H1 (cell line): ENCODE results near the gene HSD17B3. TPM values are rescaled to one million over a fixed set of nuclear protein-coding genes. Genes with fewer than 3 reads are reported as not detected.

ENCODE experiments used
- BACH1 ChIP-seq: IDR thresholded peaks from 2 replicates; pipeline ENCODE4 v1.6.1; 2012; ENCODE audit warnings: low read length, improper control_type of control experiment
- CEBPB ChIP-seq: IDR thresholded peaks from 2 replicates; pipeline ENCODE4 v1.6.1; 2012; ENCODE audit warnings: low read depth, low read length
- CREB1 ChIP-seq: IDR thresholded peaks from 2 replicates; pipeline ENCODE4 v1.6.1; 2012; ENCODE audit warnings: inconsistent platforms
- CTBP2 ChIP-seq: IDR thresholded peaks from 2 replicates; pipeline ENCODE4 v1.7.0; 2011; ENCODE audit warnings: borderline replicate concordance, mild to moderate bottlenecking, moderate library complexity, mixed read lengths, low read length; ENCODE audit not compliant: insufficient read depth, insufficient read length
- EZH2 ChIP-seq: fragments of 200-600 bp; sonication (generic); IDR thresholded peaks from 2 replicates; pipeline ENCODE4 v1.7.1; 2012; ENCODE audit warnings: low read depth, mild to moderate bottlenecking, moderate library complexity, low read length, inconsistent platforms; ENCODE audit not compliant: severe bottlenecking
- GTF2F1 ChIP-seq: IDR thresholded peaks from 2 replicates; pipeline ENCODE4 v1.6.1; 2012; ENCODE audit warnings: low read depth, low read length, improper control_type of control experiment, borderline replicate concordance
- HDAC6 ChIP-seq: IDR thresholded peaks from one replicate; pipeline ENCODE4 v1.7.1; 2012; ENCODE audit warnings: low read depth, mild to moderate bottlenecking, inconsistent platforms, low read length, moderate library complexity
- JUND ChIP-seq: IDR thresholded peaks from 2 replicates; pipeline ENCODE4 v1.6.1; 2011; ENCODE audit warnings: mild to moderate bottlenecking, improper control_type of control experiment, low read length
- POLR2A ChIP-seq, 2 experiments: IDR thresholded peaks; 1 replicate in 1 of 2; 2 replicates in 1 of 2; pipeline ENCODE4 v1.6.1; 2011; ENCODE audit warnings: low read depth in 2 of 2, low read length in 2 of 2, mild to moderate bottlenecking in 2 of 2; ENCODE audit errors: control extremely low read depth in 1 of 2
- POU5F1 ChIP-seq: IDR thresholded peaks from 2 replicates; pipeline ENCODE4 v1.6.1; 2011; ENCODE audit warnings: low read depth, mild to moderate bottlenecking, low read length, moderate library complexity
- RAD21 ChIP-seq, 2 experiments: IDR thresholded peaks in 1 of 2; conservative IDR thresholded peaks in 1 of 2; 2 replicates each; pipeline ENCODE4 v1.6.1; 2011; ENCODE audit warnings: low read depth in 2 of 2, low read length in 2 of 2, improper control_type of control experiment in 1 of 2, inconsistent platforms in 1 of 2, mild to moderate bottlenecking in 1 of 2, moderate library complexity in 1 of 2
- RNF2 ChIP-seq: fragments of 200-900, 300-1000 bp; sonication (generic); IDR thresholded peaks from 2 replicates; pipeline ENCODE4 v1.7.1; 2016; ENCODE audit warnings: borderline replicate concordance, low read depth, mild to moderate bottlenecking, antibody characterized with exemption, low read length; ENCODE audit not compliant: poor library complexity, severe bottlenecking; ENCODE audit errors: missing control alignments
- RXRA ChIP-seq: IDR thresholded peaks from 2 replicates; pipeline ENCODE4 v1.6.1; 2011; ENCODE audit warnings: low read depth, mild to moderate bottlenecking, low read length, moderate library complexity; ENCODE audit not compliant: insufficient read depth
- SP1 ChIP-seq: IDR thresholded peaks from 2 replicates; pipeline ENCODE4 v1.6.1; 2011; ENCODE audit warnings: low read depth, low read length
- SP2 ChIP-seq: IDR thresholded peaks from 2 replicates; pipeline ENCODE4 v1.6.1; 2012; ENCODE audit warnings: mild to moderate bottlenecking, low read length, inconsistent platforms
- SUZ12 ChIP-seq: fragments of 200-600 bp; sonication (generic); IDR thresholded peaks from 2 replicates; pipeline ENCODE4 v1.6.1; 2012; ENCODE audit warnings: mild to moderate bottlenecking, inconsistent platforms, low read length, moderate library complexity, mixed read lengths
- TBP ChIP-seq: IDR thresholded peaks from 2 replicates; pipeline ENCODE4 v1.6.1; 2011; ENCODE audit warnings: low read depth, low read length, improper control_type of control experiment
- TCF12 ChIP-seq: IDR thresholded peaks from 2 replicates; pipeline ENCODE4 v1.6.1; 2011; ENCODE audit warnings: low read depth, mild to moderate bottlenecking, low read length
- YY1 ChIP-seq: IDR thresholded peaks from 2 replicates; pipeline ENCODE4 v1.6.1; 2011; ENCODE audit warnings: low read depth, mild to moderate bottlenecking, low read length
- polyA plus RNA-seq, 7 experiments: library from polyadenylated mRNA; depleted of rRNA in 3 of 7; stranded (reverse) in 5 of 7; unstranded in 2 of 7; fragments of >200 nt in 5 of 7; fragments of 200-250 nt in 2 of 7; gene quantifications; 1 replicate in 5 of 7; 2 replicates in 1 of 7; 4 replicates in 1 of 7; pipeline versions ENCODE4 v1.2.1 to v1.2.3, GENCODE V29; 2011 to 2013; ENCODE audit warnings: missing spikeins in 2 of 7, mixed read lengths in 2 of 7
- total RNA-seq: library from RNA; stranded (reverse); fragmentation: NEBNext Ultra II Directional; extraction: Animal tissue kit (Norgen Biotek cat#: 25700); gene quantifications from 2 replicates; pipeline ENCODE4 v1.2.1, GENCODE V29; 2021
- TF ChIP-seq, protein P1 (sequence below): IDR thresholded peaks from 2 replicates; pipeline ENCODE4 v1.6.1; 2012; ENCODE audit warnings: inconsistent platforms
- TF ChIP-seq, protein P2 (sequence below): IDR thresholded peaks from 2 replicates; pipeline ENCODE4 v1.6.1; 2011; ENCODE audit warnings: low read length, improper control_type of control experiment
- TF ChIP-seq, protein P3 (sequence below): IDR thresholded peaks from 2 replicates; pipeline ENCODE4 v1.6.1; 2012; ENCODE audit warnings: low read length, inconsistent platforms

HSD17B3 gene
- total and polyA plus RNA-seq, 2 of the 8 experiments (the other 6 are each of a cell fraction or from before 2014, with no cell fraction given) = not detected

DNA sequence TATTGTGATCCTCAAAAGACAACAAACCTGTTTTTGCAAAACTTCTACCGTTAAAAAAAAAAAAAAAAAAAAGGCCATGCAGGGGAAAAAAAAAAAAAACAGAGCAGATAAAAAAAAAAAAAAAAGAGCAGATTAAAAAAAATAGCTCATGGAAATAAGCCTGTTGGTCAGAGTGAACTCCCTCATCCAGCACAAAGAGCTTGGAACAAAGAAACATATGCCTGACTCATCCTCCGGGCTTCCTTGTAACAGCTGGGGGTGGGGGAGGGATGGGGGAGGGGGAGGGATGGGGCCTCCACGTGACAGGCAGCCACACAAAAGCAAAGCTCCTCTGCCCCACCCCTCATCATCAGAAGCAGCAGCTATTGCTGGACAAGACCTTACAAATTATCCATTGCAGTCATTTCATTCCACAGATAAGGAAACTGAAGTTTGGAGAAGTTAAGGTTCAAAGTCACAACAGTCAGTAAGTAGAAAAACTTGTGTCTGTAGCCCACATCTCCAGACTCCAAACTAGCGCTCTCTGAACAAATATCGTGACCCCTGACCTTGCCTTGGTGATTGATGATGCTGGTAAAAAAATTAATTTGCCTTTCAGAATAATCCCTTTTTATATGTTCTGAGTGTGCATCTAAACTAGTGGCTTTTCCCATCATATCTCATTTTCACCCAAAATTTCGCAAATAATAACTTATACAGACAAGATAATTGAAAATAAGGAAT is 42.6 kb upstream of the HSD17B3 start (continued):
- TF ChIP-seq HDAC6 = no peak
- TF ChIP-seq CEBPB = no peak
- TF ChIP-seq GTF2F1 = no peak
- no peak for TF ChIP-seq SUZ12
- TF ChIP-seq, protein P1, sequence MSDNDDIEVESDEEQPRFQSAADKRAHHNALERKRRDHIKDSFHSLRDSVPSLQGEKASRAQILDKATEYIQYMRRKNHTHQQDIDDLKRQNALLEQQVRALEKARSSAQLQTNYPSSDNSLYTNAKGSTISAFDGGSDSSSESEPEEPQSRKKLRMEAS = peak; percentile 30
- TF ChIP-seq TBP = 0 out of 2 replicates have a peak, but pooled peaks have one; percentile 9
- no peak for TF ChIP-seq TCF12
- peak; percentile 72 for TF ChIP-seq JUND
- TF ChIP-seq, protein P2, sequence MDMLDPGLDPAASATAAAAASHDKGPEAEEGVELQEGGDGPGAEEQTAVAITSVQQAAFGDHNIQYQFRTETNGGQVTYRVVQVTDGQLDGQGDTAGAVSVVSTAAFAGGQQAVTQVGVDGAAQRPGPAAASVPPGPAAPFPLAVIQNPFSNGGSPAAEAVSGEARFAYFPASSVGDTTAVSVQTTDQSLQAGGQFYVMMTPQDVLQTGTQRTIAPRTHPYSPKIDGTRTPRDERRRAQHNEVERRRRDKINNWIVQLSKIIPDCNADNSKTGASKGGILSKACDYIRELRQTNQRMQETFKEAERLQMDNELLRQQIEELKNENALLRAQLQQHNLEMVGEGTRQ = peak; percentile 60; the same call in 1 of the 2 replicates
- TF ChIP-seq YY1 = no peak
- no peak for TF ChIP-seq POU5F1
- TF ChIP-seq RAD21 (IDR thresholded peaks at IDR 0.05 in 1 of 2, conservative IDR thresholded peaks at IDR 0.05 in 1 of 2; ENCODE audit: low read depth in 2 of 2, low read length in 2 of 2) = no peak
- TF ChIP-seq SP2 = no peak
- TF ChIP-seq SP1 = no peak
- no peak for TF ChIP-seq EZH2
- no peak for TF ChIP-seq CTBP2
- TF ChIP-seq, protein P3, sequence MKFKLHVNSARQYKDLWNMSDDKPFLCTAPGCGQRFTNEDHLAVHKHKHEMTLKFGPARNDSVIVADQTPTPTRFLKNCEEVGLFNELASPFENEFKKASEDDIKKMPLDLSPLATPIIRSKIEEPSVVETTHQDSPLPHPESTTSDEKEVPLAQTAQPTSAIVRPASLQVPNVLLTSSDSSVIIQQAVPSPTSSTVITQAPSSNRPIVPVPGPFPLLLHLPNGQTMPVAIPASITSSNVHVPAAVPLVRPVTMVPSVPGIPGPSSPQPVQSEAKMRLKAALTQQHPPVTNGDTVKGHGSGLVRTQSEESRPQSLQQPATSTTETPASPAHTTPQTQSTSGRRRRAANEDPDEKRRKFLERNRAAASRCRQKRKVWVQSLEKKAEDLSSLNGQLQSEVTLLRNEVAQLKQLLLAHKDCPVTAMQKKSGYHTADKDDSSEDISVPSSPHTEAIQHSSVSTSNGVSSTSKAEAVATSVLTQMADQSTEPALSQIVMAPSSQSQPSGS = no peak
- no peak for TF ChIP-seq RXRA
- no peak for TF ChIP-seq POLR2A (IDR thresholded peaks at IDR 0.05; ENCODE audit: control extremely low read depth in 1 of 2, low read depth in 2 of 2, low read length in 2 of 2)
- TF ChIP-seq CREB1 = no peak
- TF ChIP-seq RNF2 = no peak
- TF ChIP-seq BACH1 = no peak
